ENCODE data around the gene ZNF331. TPM values are rescaled to one million over a fixed set of nuclear protein-coding genes. Genes with fewer than 3 reads are reported as not detected.

Gene ZNF331
- total and polyA plus RNA-seq, 2 of the 8 experiments (the other 6 are each of a cell fraction or from before 2014, with no cell fraction given), result 30.0 to 44.1 TPM

DNA sequence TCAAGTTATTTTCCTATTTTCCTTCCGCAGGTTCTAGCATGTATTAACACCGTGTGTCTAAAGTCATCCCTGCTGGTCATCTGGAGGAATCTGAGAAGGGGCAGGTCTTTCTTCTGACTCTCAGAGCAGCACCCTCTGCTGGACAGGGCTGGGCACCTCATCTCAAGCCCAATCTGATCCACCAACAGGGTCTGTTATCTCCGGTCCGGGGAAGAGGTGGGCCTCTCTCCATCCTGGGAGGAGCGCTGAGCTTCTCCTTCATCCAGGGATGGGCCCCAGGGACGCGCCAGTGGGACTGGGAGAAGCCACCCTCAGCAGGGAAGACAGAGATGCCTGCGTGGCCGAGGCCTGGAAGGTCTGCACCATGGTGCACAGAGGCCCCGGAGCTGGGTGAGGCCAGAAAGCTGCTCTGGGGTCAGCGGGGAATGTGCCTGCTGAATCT lies 26.0 kb upstream of the ZNF331 start (continued):
- TF ChIP-seq, protein P1, sequence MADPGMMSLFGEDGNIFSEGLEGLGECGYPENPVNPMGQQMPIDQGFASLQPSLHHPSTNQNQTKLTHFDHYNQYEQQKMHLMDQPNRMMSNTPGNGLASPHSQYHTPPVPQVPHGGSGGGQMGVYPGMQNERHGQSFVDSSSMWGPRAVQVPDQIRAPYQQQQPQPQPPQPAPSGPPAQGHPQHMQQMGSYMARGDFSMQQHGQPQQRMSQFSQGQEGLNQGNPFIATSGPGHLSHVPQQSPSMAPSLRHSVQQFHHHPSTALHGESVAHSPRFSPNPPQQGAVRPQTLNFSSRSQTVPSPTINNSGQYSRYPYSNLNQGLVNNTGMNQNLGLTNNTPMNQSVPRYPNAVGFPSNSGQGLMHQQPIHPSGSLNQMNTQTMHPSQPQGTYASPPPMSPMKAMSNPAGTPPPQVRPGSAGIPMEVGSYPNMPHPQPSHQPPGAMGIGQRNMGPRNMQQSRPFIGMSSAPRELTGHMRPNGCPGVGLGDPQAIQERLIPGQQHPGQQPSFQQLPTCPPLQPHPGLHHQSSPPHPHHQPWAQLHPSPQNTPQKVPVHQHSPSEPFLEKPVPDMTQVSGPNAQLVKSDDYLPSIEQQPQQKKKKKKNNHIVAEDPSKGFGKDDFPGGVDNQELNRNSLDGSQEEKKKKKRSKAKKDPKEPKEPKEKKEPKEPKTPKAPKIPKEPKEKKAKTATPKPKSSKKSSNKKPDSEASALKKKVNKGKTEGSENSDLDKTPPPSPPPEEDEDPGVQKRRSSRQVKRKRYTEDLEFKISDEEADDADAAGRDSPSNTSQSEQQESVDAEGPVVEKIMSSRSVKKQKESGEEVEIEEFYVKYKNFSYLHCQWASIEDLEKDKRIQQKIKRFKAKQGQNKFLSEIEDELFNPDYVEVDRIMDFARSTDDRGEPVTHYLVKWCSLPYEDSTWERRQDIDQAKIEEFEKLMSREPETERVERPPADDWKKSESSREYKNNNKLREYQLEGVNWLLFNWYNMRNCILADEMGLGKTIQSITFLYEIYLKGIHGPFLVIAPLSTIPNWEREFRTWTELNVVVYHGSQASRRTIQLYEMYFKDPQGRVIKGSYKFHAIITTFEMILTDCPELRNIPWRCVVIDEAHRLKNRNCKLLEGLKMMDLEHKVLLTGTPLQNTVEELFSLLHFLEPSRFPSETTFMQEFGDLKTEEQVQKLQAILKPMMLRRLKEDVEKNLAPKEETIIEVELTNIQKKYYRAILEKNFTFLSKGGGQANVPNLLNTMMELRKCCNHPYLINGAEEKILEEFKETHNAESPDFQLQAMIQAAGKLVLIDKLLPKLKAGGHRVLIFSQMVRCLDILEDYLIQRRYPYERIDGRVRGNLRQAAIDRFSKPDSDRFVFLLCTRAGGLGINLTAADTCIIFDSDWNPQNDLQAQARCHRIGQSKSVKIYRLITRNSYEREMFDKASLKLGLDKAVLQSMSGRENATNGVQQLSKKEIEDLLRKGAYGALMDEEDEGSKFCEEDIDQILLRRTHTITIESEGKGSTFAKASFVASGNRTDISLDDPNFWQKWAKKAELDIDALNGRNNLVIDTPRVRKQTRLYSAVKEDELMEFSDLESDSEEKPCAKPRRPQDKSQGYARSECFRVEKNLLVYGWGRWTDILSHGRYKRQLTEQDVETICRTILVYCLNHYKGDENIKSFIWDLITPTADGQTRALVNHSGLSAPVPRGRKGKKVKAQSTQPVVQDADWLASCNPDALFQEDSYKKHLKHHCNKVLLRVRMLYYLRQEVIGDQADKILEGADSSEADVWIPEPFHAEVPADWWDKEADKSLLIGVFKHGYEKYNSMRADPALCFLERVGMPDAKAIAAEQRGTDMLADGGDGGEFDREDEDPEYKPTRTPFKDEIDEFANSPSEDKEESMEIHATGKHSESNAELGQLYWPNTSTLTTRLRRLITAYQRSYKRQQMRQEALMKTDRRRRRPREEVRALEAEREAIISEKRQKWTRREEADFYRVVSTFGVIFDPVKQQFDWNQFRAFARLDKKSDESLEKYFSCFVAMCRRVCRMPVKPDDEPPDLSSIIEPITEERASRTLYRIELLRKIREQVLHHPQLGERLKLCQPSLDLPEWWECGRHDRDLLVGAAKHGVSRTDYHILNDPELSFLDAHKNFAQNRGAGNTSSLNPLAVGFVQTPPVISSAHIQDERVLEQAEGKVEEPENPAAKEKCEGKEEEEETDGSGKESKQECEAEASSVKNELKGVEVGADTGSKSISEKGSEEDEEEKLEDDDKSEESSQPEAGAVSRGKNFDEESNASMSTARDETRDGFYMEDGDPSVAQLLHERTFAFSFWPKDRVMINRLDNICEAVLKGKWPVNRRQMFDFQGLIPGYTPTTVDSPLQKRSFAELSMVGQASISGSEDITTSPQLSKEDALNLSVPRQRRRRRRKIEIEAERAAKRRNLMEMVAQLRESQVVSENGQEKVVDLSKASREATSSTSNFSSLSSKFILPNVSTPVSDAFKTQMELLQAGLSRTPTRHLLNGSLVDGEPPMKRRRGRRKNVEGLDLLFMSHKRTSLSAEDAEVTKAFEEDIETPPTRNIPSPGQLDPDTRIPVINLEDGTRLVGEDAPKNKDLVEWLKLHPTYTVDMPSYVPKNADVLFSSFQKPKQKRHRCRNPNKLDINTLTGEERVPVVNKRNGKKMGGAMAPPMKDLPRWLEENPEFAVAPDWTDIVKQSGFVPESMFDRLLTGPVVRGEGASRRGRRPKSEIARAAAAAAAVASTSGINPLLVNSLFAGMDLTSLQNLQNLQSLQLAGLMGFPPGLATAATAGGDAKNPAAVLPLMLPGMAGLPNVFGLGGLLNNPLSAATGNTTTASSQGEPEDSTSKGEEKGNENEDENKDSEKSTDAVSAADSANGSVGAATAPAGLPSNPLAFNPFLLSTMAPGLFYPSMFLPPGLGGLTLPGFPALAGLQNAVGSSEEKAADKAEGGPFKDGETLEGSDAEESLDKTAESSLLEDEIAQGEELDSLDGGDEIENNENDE (IDR thresholded peaks at IDR 0.05; ENCODE audit: insufficient replicate concordance, low read length), result no peak
- TF ChIP-seq NANOG (IDR thresholded peaks at IDR 0.05; ENCODE audit: insufficient read depth, low read depth, low read length, poor library complexity, severe bottlenecking) (no peak), ZNF274 (IDR thresholded peaks at IDR 0.05; ENCODE audit: borderline replicate concordance, extremely low read depth, low read length) (no peak), ASH2L (IDR thresholded peaks at IDR 0.05; ENCODE audit: low read length) (no peak), CEBPB (IDR thresholded peaks at IDR 0.05; ENCODE audit: low read depth, low read length) (no peak), BACH1 (IDR thresholded peaks at IDR 0.05; ENCODE audit: low read length) (no peak), RFX5 (IDR thresholded peaks at IDR 0.05; ENCODE audit: borderline replicate concordance, low read depth, low read length) (no peak), YY1 (IDR thresholded peaks at IDR 0.05; ENCODE audit: low read depth, low read length) (0 out of 2 replicates have a peak, but pooled peaks have one; percentile 11), RAD21 (IDR thresholded peaks at IDR 0.05 in 1 of 2, conservative IDR thresholded peaks at IDR 0.05 in 1 of 2; ENCODE audit: low read depth in 2 of 2, low read length in 2 of 2) (peak; percentile 61 to 77), TEAD4 (IDR thresholded peaks at IDR 0.05; ENCODE audit: low read depth, low read length) (peak; percentile 48; the same call in 1 of the 2 replicates), JUND (IDR thresholded peaks at IDR 0.05; ENCODE audit: low read length) (0 out of 2 replicates have a peak, but pooled peaks have one; percentile 31)

Measured in H1 (cell line).